Hypothalamus (tissue), 51 donors: Measurements from ENCODE around the gene DLEC1.
"Not testable (repeated sequence)": the region's sequence is repeated elsewhere in the genome, so short reads cannot be mapped to it uniquely, and the experiment has no call there.

ENCODE experiments used
- DNase-seq, 51 donors: peaks; one replicate each; lab custom pipeline; 2025; lab: John Stamatoyannopoulos, UW

The DLEC1 gene

DNA sequence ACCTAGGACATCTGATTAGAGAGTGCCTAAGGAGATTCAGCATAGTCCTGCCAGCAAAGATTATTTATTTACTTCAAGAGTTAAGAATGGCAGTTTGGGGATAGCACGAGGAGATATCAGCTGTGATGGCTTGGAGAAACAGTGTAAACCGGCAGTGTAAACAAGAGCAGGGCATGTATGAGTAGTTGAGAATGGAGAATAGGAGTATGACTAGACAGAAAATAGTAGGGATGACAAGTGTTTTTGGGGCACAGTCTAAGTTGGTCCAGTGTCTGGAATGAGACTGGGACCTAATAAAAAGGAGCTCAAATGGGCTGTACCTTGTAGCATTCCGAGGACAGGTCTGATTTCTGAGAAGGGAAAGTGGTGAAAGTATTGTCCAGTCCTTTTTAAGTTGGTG lies 38.1 kb downstream of the DLEC1 start:
- DNase-seq = not testable (repeated sequence)

DNA sequence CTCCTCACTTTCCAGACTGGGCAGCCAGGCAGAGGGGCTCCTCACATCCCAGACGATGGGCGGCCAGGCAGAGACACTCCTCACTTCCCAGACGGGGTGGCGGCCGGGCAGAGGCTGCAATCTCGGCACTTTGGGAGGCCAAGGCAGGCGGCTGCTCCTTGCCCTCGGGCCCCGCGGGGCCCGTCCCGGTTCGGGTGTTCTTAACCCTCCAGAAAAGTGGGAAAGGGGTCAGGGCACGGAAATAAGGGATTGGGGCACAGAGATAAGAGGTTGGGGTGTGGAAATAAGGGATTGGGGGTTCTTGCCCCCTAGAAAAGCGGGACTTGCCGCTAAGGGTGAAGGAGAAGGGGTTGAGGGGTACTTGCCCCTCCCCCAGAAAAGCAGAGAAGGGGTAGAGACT lies 43.3 kb downstream of the DLEC1 start:
- DNase-seq = not testable (repeated sequence)

DNA sequence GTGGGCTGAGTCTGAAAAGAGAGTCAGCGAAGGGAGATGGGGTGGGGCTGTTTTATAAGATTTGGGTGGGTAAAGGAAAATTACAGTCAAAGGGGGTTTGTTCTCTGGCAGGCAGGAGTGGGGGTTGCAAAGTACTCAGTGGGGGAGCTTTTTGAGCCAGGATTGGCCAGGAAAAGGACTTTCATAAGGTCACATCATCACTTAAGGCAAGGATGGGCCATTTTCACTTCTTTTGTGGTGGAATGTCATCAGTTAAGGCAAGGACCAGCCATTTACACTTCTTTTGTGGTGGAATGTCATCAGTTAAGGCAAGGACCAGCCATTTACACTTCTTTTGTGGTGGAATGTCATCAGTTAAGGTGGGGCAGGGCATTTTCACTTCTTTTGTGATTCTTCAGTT lies 44.2 kb downstream of the DLEC1 start:
- DNase-seq = not testable (repeated sequence)

GRCh38 chr3:38083871-38084333 lies 44.9 kb downstream of the DLEC1 start:
- DNase-seq = no peak

- DNase-seq = no peak
Measured at GRCh38 chr3:38084334-38085310, 45.6 kb downstream of the DLEC1 start.

- no peak for DNase-seq
Measured at GRCh38 chr3:38085311-38085942, 46.4 kb downstream of the DLEC1 start.

DNA sequence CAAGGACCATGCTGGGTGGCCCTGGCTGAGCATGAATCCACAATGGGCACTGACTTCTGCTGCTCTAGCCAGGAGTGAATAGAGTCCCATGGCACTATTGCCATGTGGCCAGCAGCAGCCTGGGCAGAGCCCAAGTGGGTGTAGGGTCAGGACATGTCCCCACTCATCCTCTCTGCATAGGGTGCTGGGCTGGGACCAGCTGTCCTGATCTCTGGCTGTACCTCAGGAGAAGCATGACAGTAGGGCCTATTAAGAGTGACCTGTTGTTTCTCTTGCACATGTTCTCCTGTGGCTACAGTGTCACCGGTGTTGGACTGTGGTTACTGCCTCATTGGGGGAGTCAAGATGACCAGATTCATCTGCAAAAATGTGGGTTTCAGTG lies 46.9 kb downstream of the DLEC1 start:
- no peak for DNase-seq

DNA sequence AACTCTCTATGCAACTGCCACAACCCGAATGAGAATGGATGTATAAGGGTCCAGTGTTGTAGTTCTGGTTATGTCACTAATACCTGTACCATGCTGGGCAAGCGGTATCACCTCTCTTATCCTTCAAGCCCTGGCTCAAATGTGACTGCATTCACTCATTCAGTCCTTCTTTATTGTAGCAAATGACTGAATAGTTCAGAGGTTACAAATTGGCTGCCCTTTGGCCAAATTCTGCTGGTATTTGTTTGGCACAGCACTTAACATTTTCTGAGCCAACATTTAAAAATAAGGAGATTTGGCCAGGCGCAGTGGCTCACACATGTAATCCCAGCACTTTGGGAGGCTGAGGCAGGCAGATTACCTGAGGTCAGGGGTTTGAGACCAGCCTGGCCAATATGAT lies 47.5 kb downstream of the DLEC1 start:
- no peak for DNase-seq

DNA sequence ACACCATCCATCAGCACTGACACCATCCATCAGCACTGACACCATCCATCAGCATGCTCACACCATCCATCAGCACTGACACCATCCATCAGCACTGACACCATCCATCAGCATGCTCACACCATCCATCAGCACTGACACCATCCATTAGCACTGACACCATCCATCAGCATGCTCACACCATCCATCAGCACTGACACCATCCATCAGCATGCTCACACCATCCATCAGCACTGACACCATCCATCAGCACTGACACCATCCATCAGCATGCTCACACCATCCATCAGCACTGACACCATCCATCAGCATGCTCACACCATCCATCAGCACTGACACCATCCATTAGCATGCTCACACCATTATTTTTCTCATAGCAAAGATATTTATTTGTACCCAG lies 48.3 kb downstream of the DLEC1 start:
- not testable (repeated sequence) for DNase-seq

GRCh38 chr3:38088126-38089078 lies 49.4 kb downstream of the DLEC1 start:
- DNase-seq = no peak

- DNase-seq = no peak
Measured at GRCh38 chr3:38089163-38089562, 50.2 kb downstream of the DLEC1 start.

DNA sequence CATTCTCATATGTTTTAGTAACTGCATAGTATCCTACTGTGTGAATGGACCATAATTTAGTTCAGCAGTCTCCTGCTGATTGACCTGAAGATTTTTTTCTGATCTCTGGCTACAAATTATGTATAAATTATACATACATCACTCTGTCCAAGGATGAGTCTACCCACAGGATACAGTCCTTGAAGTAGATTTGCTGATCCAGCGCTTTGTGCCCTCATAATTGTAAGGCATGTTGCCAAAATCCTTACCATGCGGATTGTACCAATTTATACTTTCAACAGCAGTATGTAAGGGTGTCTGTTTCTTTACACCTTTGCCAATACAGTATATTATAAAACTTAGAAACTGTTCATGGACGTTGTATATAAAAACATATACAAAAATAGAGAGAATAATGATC lies 51.4 kb downstream of the DLEC1 start:
- DNase-seq = no peak

DNA sequence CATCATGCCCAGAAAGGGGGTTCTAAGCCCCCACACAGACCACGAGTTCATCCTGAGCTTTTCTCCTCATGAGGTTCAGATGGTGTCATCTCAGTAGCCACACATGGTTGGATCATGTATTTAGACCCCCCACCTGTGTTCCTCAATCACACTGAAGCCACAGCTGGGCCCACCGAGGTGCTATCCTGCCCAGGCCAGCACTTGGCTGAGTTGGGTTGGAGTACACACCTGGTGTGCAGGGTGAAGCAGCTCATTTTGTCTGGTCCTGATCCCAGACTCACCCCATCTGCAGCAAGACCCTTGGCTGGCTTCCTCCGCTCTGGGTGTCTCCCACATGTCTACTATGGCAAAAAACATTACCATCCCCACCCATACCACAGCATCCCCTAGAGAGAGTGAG lies 56.0 kb downstream of the DLEC1 start:
- DNase-seq = no peak

DNA sequence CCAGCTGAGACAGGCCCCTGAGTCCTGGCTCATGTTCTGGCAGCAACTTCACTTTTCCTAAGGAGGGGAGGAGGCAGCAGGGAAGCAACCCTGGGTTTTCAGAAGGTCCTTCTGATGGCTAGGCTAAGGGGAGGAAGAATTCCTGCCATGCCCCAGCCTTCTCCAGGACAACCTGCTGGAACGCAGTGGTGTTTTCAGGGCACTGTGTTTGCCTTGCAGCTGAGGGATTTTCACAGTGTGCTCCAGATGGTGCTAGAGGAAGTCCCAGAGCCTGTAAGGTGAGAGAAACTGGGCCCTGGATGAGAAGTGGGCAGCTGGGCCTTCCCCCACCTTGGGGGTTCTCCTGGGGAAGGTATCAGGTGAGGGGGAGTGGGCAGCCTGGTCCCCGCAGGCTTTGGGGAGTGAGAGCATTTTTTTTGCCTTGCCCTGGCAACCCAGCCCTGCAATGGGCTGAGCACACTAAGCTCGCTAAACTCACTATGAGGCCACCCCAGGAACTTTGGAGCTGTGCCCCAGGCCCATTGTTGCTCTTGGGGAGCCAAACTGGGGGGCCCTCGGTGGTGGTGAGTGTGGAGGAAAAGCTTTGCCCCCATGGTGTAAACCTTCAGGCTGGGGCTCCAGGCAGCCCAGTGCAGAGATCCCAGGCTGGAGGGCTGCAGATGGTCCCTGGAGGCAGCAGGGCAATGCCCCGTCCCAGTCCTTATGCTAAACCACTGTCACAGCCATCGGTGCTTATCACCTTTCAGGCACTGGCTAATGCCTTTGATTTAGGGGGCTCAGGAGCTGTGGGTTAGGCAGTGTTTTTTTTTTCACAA lies 56.9 kb downstream of the DLEC1 start:
- peak in 8 of 51 donors; percentile 6 to 44 (median 23) for DNase-seq

GRCh38 chr3:38097446-38098375 lies 58.7 kb downstream of the DLEC1 start:
- DNase-seq = no peak

DNA sequence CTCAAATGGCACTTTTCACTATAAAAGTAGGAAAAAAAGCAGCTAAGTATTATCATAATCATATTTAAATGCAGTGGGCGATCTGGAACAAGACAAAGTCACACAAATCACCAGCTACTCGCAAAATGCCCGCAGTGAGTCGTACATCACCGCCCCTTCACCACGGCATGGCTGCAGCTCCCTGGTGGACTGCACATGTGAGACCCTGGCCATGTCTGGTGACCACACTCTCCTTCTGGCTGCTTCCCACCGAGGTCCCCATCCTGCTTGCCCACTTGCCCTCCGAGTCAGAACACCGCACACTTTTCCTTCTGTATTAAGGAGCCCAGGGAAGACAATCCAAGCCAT lies 59.3 kb downstream of the DLEC1 start:
- no peak for DNase-seq

- no peak for DNase-seq
Measured at GRCh38 chr3:38099518-38099917, 60.5 kb downstream of the DLEC1 start.

DNA sequence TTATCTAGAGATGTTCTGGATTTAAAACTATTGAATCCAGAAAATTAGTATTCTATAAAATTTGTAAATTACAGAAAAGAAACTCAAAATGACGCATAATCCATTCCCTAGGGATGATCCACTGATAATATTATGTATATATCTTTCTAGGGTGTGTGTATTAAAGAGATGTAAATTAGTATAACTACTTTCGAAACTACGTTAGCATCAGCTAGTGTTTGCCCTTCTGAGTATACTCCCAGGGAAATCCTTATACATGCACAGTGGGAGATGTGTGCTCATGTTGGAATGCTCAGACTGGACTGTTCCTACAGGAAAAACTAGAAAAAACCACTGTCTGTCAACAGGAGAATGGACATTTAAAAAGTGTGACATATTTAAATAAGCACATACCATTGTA lies 61.5 kb downstream of the DLEC1 start:
- DNase-seq = no peak
